Right atrium auricular region (tissue), 2 donors: ENCODE data around the gene ARHGEF17. TPM values are rescaled to one million over a fixed set of nuclear protein-coding genes. Genes with fewer than 3 reads are reported as not detected.

Experiments
- DNase-seq: peaks from one replicate; pipeline ENCODE4 v3.0.0-alpha.2; 2019; ENCODE audit warnings: low spot score
- H3K27ac ChIP-seq, 2 donors: fragments of 200-600 bp; sonication (generic); 1 replicate in 1 of 2; 2 replicates in 1 of 2; pipeline ENCODE4 v1.5.1; 2016 to 2019
- H3K27me3 ChIP-seq, 2 donors: fragments of 200-600 bp; sonication (generic); one replicate each; pipeline versions ENCODE4 v1.5.1 to v1.6.0; 2017 to 2019
- H3K36me3 ChIP-seq: fragments of 200-600 bp; sonication (generic); one replicate; pipeline ENCODE4 v1.5.1; 2016
- H3K4me1 ChIP-seq, 2 donors: fragments of 200-600 bp; sonication (generic); one replicate each; pipeline versions ENCODE4 v1.5.1 to v1.6.0; 2017 to 2019
- H3K4me3 ChIP-seq, 2 donors: fragments of 200-600 bp; sonication (generic); 1 replicate in 1 of 2; 2 replicates in 1 of 2; pipeline ENCODE4 v1.5.1; 2017 to 2019; ENCODE audit warnings: mild to moderate bottlenecking in 1 of 2, moderate library complexity in 1 of 2
- H3K9me3 ChIP-seq, 2 donors: fragments of 200-600 bp; sonication (generic); one replicate each; pipeline ENCODE4 v1.5.1; 2019
- total RNA-seq, 2 donors: library from RNA; depleted of rRNA; stranded (reverse); fragments of >200 nt; gene quantifications; one replicate each; pipeline ENCODE4 v1.1.0, GENCODE V29; 2016
- TF ChIP-seq, protein P1 (sequence below), 2 donors: fragments of 200-600 bp; sonication (generic); IDR thresholded peaks; one replicate each; pipeline ENCODE4 v1.5.1; 2019; ENCODE audit warnings: antibody characterized with exemption in 2 of 2

The ARHGEF17 gene
- total RNA-seq, 2 donors from 2014 or later = 41.6 to 59.9 TPM

DNA sequence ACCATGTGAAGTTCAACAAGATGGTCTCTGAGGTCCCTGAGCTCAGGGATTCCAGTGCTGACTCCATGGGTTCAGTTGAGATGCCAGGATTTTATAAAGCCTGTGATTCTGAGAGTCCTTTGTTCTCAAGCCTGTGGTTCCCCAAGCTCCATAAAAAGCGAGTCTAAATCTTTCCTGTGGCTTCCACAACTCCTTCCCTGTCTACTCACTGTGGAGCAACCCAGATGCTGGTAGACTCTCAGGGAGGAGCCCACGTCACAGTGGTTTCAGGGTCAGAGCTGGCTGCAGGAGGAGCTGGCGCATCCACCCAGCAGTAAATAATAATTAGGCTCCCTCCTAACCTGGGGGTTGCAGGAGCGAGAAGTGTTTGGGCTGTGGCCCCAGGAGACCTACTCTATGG is 66.1 kb downstream of the ARHGEF17 start:
- no peaks in the 10 kb centered on the region for H3K9me3 ChIP-seq
- H3K36me3 ChIP-seq = no peaks in the 10 kb centered on the region
- peaks cover 0 to 34% of the 10 kb centered on the region in 2 donors for H3K4me1 ChIP-seq
- TF ChIP-seq, protein P1, sequence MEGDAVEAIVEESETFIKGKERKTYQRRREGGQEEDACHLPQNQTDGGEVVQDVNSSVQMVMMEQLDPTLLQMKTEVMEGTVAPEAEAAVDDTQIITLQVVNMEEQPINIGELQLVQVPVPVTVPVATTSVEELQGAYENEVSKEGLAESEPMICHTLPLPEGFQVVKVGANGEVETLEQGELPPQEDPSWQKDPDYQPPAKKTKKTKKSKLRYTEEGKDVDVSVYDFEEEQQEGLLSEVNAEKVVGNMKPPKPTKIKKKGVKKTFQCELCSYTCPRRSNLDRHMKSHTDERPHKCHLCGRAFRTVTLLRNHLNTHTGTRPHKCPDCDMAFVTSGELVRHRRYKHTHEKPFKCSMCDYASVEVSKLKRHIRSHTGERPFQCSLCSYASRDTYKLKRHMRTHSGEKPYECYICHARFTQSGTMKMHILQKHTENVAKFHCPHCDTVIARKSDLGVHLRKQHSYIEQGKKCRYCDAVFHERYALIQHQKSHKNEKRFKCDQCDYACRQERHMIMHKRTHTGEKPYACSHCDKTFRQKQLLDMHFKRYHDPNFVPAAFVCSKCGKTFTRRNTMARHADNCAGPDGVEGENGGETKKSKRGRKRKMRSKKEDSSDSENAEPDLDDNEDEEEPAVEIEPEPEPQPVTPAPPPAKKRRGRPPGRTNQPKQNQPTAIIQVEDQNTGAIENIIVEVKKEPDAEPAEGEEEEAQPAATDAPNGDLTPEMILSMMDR (IDR thresholded peaks at IDR 0.05) = no peak
- no peak overlapping the region for H3K4me3 ChIP-seq
- H3K27ac ChIP-seq = no peak overlapping the region
- DNase-seq = no peak
- H3K27me3 ChIP-seq = no peaks in the 10 kb centered on the region

DNA sequence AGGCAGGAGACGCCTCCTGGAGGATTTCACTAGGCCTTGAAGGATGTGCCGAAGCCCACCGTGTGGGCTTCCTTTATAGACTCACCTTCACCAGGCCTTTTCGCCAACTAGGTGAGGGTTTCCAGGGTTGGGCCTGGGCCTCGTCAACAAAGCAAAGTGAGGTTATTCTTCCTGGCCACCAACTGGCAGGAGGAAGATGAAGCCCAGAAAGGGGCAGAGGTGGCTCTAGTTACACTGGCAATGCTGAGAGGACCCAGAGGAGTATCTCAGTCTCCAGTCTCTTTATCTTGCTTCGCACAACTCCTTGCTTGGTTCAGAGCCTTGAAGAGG is 67.7 kb downstream of the ARHGEF17 start:
- no peak for DNase-seq
- Histone ChIP-seq H3K36me3 (no peaks in the 10 kb centered on the region), H3K9me3 (no peaks in the 10 kb centered on the region), H3K27ac (peak overlapping the region; percentile 89 to 94), H3K4me3 (peak overlapping the region in 1 of 2 donors; percentile 83), H3K27me3 (no peaks in the 10 kb centered on the region), H3K4me1 (peaks cover 0 to 50% of the 10 kb centered on the region in 2 donors)
- TF ChIP-seq, protein P1 (IDR thresholded peaks at IDR 0.05) = no peak

DNA sequence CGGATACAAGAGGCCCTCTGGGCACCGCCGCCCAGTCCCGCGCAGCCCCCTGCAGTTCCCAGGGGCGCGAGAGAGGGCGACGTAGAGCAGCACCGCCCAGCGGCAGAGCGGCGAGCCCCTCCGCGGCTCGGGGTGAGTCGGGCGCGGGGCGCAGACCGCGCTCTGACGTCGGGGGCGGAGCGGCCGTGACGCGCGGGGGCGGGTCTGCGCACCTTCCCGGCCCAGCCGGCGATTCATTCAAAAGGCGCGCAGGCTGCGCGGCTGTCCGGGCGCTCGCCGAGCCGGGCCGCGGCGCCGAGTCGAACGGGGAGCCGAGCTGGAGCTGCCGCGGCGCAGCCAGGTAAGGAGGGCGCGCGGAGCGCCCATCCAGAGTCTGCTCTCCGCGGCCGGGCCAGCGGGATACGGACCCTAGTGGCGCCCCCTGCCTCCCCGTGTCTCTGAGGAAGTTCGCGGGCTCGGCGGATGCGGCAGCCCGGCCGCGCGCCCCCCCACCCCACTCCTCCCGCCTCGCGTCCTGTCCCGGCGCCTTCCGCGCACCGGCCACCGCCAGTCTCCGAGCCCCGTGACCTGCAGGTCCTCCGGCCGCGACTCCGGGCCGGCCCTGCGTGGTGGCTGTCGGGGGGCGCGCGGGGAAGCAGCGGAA is 68.2 kb downstream of the ARHGEF17 start, which contains the start of gene RELT:
TSS of gene RELT (plus strand) at position 240 of the 643 bp plus-strand sequence. CDS start 12,738 bp downstream, outside the sequence.
- H3K27me3 ChIP-seq = no peaks in the 10 kb centered on the region
- DNase-seq = peak; percentile 87
- no peaks in the 10 kb centered on the region for H3K36me3 ChIP-seq
- H3K9me3 ChIP-seq = no peaks in the 10 kb centered on the region
- TF ChIP-seq, protein P1 (IDR thresholded peaks at IDR 0.05) = peak; percentile 96
- peak within 1 kb of the TSS; percentile 89 to 94 for H3K27ac ChIP-seq
- H3K4me3 ChIP-seq = peak within 1 kb of the TSS; percentile 76 to 83
- peaks cover 0 to 55% of the 10 kb centered on the region in 2 donors for H3K4me1 ChIP-seq

DNA sequence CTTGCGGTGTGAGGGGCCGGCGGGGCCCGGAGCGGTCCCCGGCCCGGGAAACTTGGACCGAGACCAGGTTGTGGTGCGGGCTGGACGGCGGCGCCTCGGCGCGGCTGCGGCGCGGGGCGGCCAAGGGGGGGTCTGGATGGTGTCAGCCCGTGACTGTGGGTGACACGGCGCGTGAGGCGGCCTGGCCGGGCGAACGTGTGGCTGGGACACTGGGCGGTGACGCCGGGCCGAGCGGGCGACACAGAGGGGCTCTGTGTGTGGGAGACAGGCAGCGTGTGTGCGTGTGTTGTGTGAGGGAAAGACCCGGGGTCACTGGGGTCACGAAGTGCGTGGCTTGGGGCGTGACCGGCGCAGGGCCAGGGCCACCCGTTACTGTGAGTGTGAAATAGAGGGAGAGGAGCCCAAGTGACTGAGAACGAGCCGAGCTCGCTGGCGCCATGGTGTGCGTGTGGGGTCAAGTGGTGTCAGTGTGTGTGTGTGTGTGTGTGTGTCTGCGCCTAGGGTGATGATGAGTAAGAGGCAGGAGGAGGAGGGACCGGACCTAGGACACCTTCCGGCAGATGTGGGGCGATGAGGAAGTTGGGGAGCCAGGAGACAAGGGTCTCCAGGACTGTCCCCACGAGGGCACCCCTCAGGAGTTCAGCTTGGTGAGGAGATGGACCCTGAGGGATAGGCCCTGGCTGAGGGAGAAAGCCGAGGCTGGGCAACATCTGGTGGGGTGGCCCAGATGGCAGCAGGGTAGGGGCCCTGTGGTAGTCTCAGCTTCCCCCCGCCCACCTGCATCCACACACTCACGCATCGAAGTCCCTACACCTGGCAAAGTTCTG is 68.9 kb downstream of the ARHGEF17 start:
- peak overlapping the region; percentile 89 to 94 for H3K27ac ChIP-seq
- no peaks in the 10 kb centered on the region for H3K27me3 ChIP-seq
- peak; percentile 80 for DNase-seq
- no peaks in the 10 kb centered on the region for H3K9me3 ChIP-seq
- TF ChIP-seq, protein P1 (IDR thresholded peaks at IDR 0.05) = no peak
- peak overlapping the region; percentile 76 to 83 for H3K4me3 ChIP-seq
- H3K4me1 ChIP-seq = peaks cover 0 to 62% of the 10 kb centered on the region in 2 donors
- no peaks in the 10 kb centered on the region for H3K36me3 ChIP-seq

DNA sequence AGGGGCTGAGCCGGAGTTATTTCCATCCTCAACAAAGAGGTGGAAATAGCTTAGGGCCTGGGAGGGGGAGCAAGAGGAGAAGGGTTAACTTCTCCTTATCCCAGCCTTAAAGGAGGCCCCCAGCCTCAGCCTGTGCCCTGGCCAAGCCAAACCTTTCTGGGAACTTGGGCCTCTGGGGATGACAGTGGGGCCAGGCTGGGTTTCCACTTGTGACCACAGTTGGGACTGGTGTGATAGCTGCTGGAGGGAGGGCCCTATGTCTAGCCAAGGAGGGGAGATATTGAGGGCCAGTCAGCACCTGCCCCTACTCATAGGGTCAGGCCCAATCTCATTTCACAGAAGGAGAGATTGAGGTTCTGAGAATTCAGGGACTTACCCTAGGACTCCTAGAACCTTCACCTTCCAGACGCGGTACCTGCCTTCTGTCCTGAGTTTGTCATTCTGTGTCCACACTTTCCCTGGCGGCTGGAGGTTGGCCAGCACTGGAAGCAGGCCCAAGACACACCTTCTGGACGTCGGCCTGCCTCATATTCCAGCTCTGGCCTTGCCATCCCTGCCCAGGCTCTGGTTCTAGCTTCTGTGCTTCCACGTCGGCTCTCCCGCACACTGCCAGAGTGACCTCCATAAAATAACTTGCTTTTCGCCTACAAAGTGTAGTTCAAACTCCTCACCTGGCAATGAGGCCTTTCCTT is 71.3 kb downstream of the ARHGEF17 start:
- DNase-seq = no peak

More for the DNA sequence above, 71.3 kb downstream of the ARHGEF17 start:
- peak overlapping the region in 1 of 2 donors; percentile 49 for H3K27ac ChIP-seq
- TF ChIP-seq, protein P1 (IDR thresholded peaks at IDR 0.05) = no peak
- H3K4me3 ChIP-seq = no peak overlapping the region
- H3K36me3 ChIP-seq = no peaks in the 10 kb centered on the region
- H3K9me3 ChIP-seq = no peaks in the 10 kb centered on the region
- H3K4me1 ChIP-seq = peaks cover 0 to 76% of the 10 kb centered on the region in 2 donors
- no peaks in the 10 kb centered on the region for H3K27me3 ChIP-seq
